Measurements from ENCODE around the gene KIF4A.
"Not testable (repeated sequence)": the region's sequence is repeated elsewhere in the genome, so short reads cannot be mapped to it uniquely, and the experiment has no call there.

KIF4A gene

GRCh38 chrX:70262952-70263567 lies 26.8 kb upstream of the KIF4A start:
- Mint-ChIP-seq H3K4me3 (no peak overlapping the region), H3K4me1 (ENCODE audit: low read depth) (no peaks in the 10 kb centered on the region), H3K27me3 (ENCODE audit: low read depth) (no peaks in the 10 kb centered on the region), H3K36me3 (ENCODE audit: low read depth) (no peaks in the 10 kb centered on the region), H3K27ac (no peak overlapping the region), H3K9me3 (no peaks in the 10 kb centered on the region)
- peak; percentile 4 for DNase-seq (ENCODE audit: low spot score)

- Mint-ChIP-seq H3K27me3 (ENCODE audit: low read depth) (no peaks in the 10 kb centered on the region), H3K27ac (no peak overlapping the region), H3K4me3 (no peak overlapping the region), H3K9me3 (no peaks in the 10 kb centered on the region), H3K36me3 (ENCODE audit: low read depth) (no peaks in the 10 kb centered on the region), H3K4me1 (ENCODE audit: low read depth) (no peaks in the 10 kb centered on the region)
- no peak for DNase-seq (ENCODE audit: low spot score)
Measured at GRCh38 chrX:70264784-70265183, 25.1 kb upstream of the KIF4A start.

GRCh38 chrX:70268034-70268433 lies 21.9 kb upstream of the KIF4A start, which contains the start of gene ARR3:
TSS of gene ARR3 (plus strand) at chrX:70268334. CDS start at chrX:70269386, 1,052 bp downstream.
- no peak within 1 kb of the TSS for H3K4me3 Mint-ChIP-seq
- no peak for DNase-seq (ENCODE audit: low spot score)
- H3K27ac Mint-ChIP-seq, result no peak within 1 kb of the TSS
- no peaks in the 10 kb centered on the region for H3K36me3 Mint-ChIP-seq (ENCODE audit: low read depth)
- no peaks in the 10 kb centered on the region for H3K4me1 Mint-ChIP-seq (ENCODE audit: low read depth)
- no peaks in the 10 kb centered on the region for H3K9me3 Mint-ChIP-seq
- no peaks in the 10 kb centered on the region for H3K27me3 Mint-ChIP-seq (ENCODE audit: low read depth)

- DNase-seq (ENCODE audit: low spot score); H3K4me3 Mint-ChIP-seq; H3K27ac Mint-ChIP-seq; H3K9me3 Mint-ChIP-seq; H3K4me1 Mint-ChIP-seq (ENCODE audit: low read depth); H3K36me3 Mint-ChIP-seq (ENCODE audit: low read depth); H3K27me3 Mint-ChIP-seq (ENCODE audit: low read depth): not testable (repeated sequence)
Measured at GRCh38 chrX:70274029-70274428, 15.9 kb upstream of the KIF4A start.

- no peaks in the 10 kb centered on the region for H3K4me1 Mint-ChIP-seq (ENCODE audit: low read depth)
- H3K36me3 Mint-ChIP-seq (ENCODE audit: low read depth), result no peaks in the 10 kb centered on the region
- H3K27ac Mint-ChIP-seq, result no peak overlapping the region
- no peaks in the 10 kb centered on the region for H3K27me3 Mint-ChIP-seq (ENCODE audit: low read depth)
- H3K9me3 Mint-ChIP-seq, result no peaks in the 10 kb centered on the region
- no peak for DNase-seq (ENCODE audit: low spot score)
- no peak overlapping the region for H3K4me3 Mint-ChIP-seq
Measured at GRCh38 chrX:70279081-70279480, 10.8 kb upstream of the KIF4A start.

- Mint-ChIP-seq H3K4me1 (ENCODE audit: low read depth) (no peaks in the 10 kb centered on the region), H3K36me3 (ENCODE audit: low read depth) (no peaks in the 10 kb centered on the region), H3K27me3 (ENCODE audit: low read depth) (no peaks in the 10 kb centered on the region), H3K27ac (no peak overlapping the region), H3K4me3 (no peak overlapping the region), H3K9me3 (no peaks in the 10 kb centered on the region)
- no peak for DNase-seq (ENCODE audit: low spot score)
Measured at GRCh38 chrX:70280573-70280972, 9.3 kb upstream of the KIF4A start.

- no peak for DNase-seq (ENCODE audit: low spot score)
- no peaks in the 10 kb centered on the region for H3K27me3 Mint-ChIP-seq (ENCODE audit: low read depth)
- H3K4me3 Mint-ChIP-seq, result no peak within 1 kb of the TSS
- no peaks in the 10 kb centered on the region for H3K4me1 Mint-ChIP-seq (ENCODE audit: low read depth)
- no peak within 1 kb of the TSS for H3K27ac Mint-ChIP-seq
- H3K9me3 Mint-ChIP-seq, result no peaks in the 10 kb centered on the region
- H3K36me3 Mint-ChIP-seq (ENCODE audit: low read depth), result peaks cover 12% of the 10 kb centered on the region
Measured at GRCh38 chrX:70281951-70282350, 8.0 kb upstream of the KIF4A start, which contains the start of gene RAB41. TSS of gene RAB41 (plus strand) at chrX:70282172. CDS start at chrX:70282218, 46 bp downstream.

- H3K4me3 Mint-ChIP-seq, result peak overlapping the region; percentile 94
- no peaks in the 10 kb centered on the region for H3K27me3 Mint-ChIP-seq (ENCODE audit: low read depth)
- H3K9me3 Mint-ChIP-seq, result no peaks in the 10 kb centered on the region
- H3K4me1 Mint-ChIP-seq (ENCODE audit: low read depth), result peaks cover 24% of the 10 kb centered on the region
- no peak for DNase-seq (ENCODE audit: low spot score)
- H3K36me3 Mint-ChIP-seq (ENCODE audit: low read depth), result peaks cover 39% of the 10 kb centered on the region
- peak overlapping the region; percentile 91 for H3K27ac Mint-ChIP-seq
Measured at GRCh38 chrX:70289168-70289792, 624 bp upstream of the KIF4A start.

GRCh38 chrX:70292788-70293187 lies 2.9 kb downstream of the KIF4A start:
- H3K36me3 Mint-ChIP-seq (ENCODE audit: low read depth), result peaks cover 23% of the 10 kb centered on the region
- no peak for DNase-seq (ENCODE audit: low spot score)
- H3K4me3 Mint-ChIP-seq, result peak overlapping the region; percentile 59
- no peaks in the 10 kb centered on the region for H3K27me3 Mint-ChIP-seq (ENCODE audit: low read depth)
- H3K27ac Mint-ChIP-seq, result no peak overlapping the region
- peaks cover 26% of the 10 kb centered on the region for H3K4me1 Mint-ChIP-seq (ENCODE audit: low read depth)
- no peaks in the 10 kb centered on the region for H3K9me3 Mint-ChIP-seq

- Mint-ChIP-seq H3K4me3 (no peak overlapping the region), H3K36me3 (ENCODE audit: low read depth) (peaks cover 22% of the 10 kb centered on the region), H3K27me3 (ENCODE audit: low read depth) (no peaks in the 10 kb centered on the region), H3K27ac (no peak overlapping the region), H3K4me1 (ENCODE audit: low read depth) (peaks cover 24% of the 10 kb centered on the region), H3K9me3 (no peaks in the 10 kb centered on the region)
- DNase-seq (ENCODE audit: low spot score), result no peak
Measured at GRCh38 chrX:70293621-70294020, 3.7 kb downstream of the KIF4A start.

GRCh38 chrX:70301716-70302115 lies 11.8 kb downstream of the KIF4A start:
- DNase-seq (ENCODE audit: low spot score), result no peak
- peaks cover 47% of the 10 kb centered on the region for H3K36me3 Mint-ChIP-seq (ENCODE audit: low read depth)
- H3K9me3 Mint-ChIP-seq, result no peaks in the 10 kb centered on the region
- H3K4me3 Mint-ChIP-seq, result no peak overlapping the region
- peaks cover 13% of the 10 kb centered on the region for H3K4me1 Mint-ChIP-seq (ENCODE audit: low read depth)
- no peaks in the 10 kb centered on the region for H3K27me3 Mint-ChIP-seq (ENCODE audit: low read depth)
- H3K27ac Mint-ChIP-seq, result no peak overlapping the region

GRCh38 chrX:70313503-70313902 lies 23.6 kb downstream of the KIF4A start:
- no peak for DNase-seq (ENCODE audit: low spot score)
- H3K4me1 Mint-ChIP-seq (ENCODE audit: low read depth), result peaks cover 10% of the 10 kb centered on the region

GRCh38 chrX:70322784-70323183 lies 32.9 kb downstream of the KIF4A start:
- DNase-seq (ENCODE audit: low spot score), result no peak
- no peaks in the 10 kb centered on the region for H3K4me1 Mint-ChIP-seq (ENCODE audit: low read depth)
- H3K27ac Mint-ChIP-seq, result no peak overlapping the region
- H3K27me3 Mint-ChIP-seq (ENCODE audit: low read depth), result no peaks in the 10 kb centered on the region
- peaks cover 10% of the 10 kb centered on the region for H3K36me3 Mint-ChIP-seq (ENCODE audit: low read depth)
- H3K9me3 Mint-ChIP-seq, result no peaks in the 10 kb centered on the region
- H3K4me3 Mint-ChIP-seq, result no peak overlapping the region

More at GRCh38 chrX:70313503-70313902, 23.6 kb downstream of the KIF4A start:
- no peaks in the 10 kb centered on the region for H3K9me3 Mint-ChIP-seq
- no peak overlapping the region for H3K4me3 Mint-ChIP-seq
- no peaks in the 10 kb centered on the region for H3K27me3 Mint-ChIP-seq (ENCODE audit: low read depth)
- H3K36me3 Mint-ChIP-seq (ENCODE audit: low read depth), result peaks cover 37% of the 10 kb centered on the region
- H3K27ac Mint-ChIP-seq, result no peak overlapping the region

- H3K9me3 Mint-ChIP-seq; DNase-seq (ENCODE audit: low spot score); H3K4me1 Mint-ChIP-seq (ENCODE audit: low read depth); H3K27ac Mint-ChIP-seq; H3K4me3 Mint-ChIP-seq; H3K27me3 Mint-ChIP-seq (ENCODE audit: low read depth): not testable (repeated sequence)
- H3K36me3 Mint-ChIP-seq (ENCODE audit: low read depth), result peaks cover 11% of the 10 kb centered on the region
Measured at GRCh38 chrX:70323628-70324027, 33.7 kb downstream of the KIF4A start.

- no peaks in the 10 kb centered on the region for H3K9me3 Mint-ChIP-seq
- H3K4me3 Mint-ChIP-seq, result no peak overlapping the region
- H3K27ac Mint-ChIP-seq, result no peak overlapping the region
- no peak for DNase-seq (ENCODE audit: low spot score)
- no peaks in the 10 kb centered on the region for H3K27me3 Mint-ChIP-seq (ENCODE audit: low read depth)
- H3K4me1 Mint-ChIP-seq (ENCODE audit: low read depth), result no peaks in the 10 kb centered on the region
- peaks cover 10% of the 10 kb centered on the region for H3K36me3 Mint-ChIP-seq (ENCODE audit: low read depth)
Measured at GRCh38 chrX:70324326-70324725, 34.4 kb downstream of the KIF4A start.

Measured in T-helper 2 cell treated with Interferon-gamma antibody and Interleukin-4, amounts not matched to agents 5 μg/mL and 100 μg/mL, for 36 hours (primary cell).